SK-N-SH (cell line): ENCODE results near the gene PARVB. TPM values are rescaled to one million over a fixed set of nuclear protein-coding genes. Genes with fewer than 3 reads are reported as not detected.

Experiments
- CTCF ChIA-PET: fragments of 300-600, 350-600 bp; formaldehyde crosslinking; extraction: SDS; loops from one replicate; lab custom pipeline; 2021; lab: Yijun Ruan, JAX
- POLR2A ChIA-PET: fragments of 350-600 bp; sonication (Branson Sonifier 250); formaldehyde crosslinking; extraction: SDS; loops from one replicate; lab custom pipeline; 2020; ENCODE audit warnings: antibody characterized with exemption, inconsistent platforms; lab: Yijun Ruan, JAX
- DNase-seq: peaks from one replicate; pipeline ENCODE4 v3.0.0; 2012
- H2AFZ ChIP-seq: fragments of 200-600 bp; sonication (generic); 2 replicates; pipeline ENCODE4 v1.8.1; 2016; ENCODE audit warnings: antibody characterized with exemption, mild to moderate bottlenecking, low read depth
- H3F3A ChIP-seq: fragments of 200-600 bp; sonication (generic); replicated peaks from 2 replicates; pipeline ENCODE3; 2016; ENCODE audit warnings: antibody characterized with exemption, mild to moderate bottlenecking; ENCODE audit not compliant: insufficient read depth
- H3K27ac ChIP-seq, 2 experiments: fragments of 200-500 bp in 1 of 2; fragments of 200-600 bp in 1 of 2; sonication (Bioruptor generic) in 1 of 2; sonication (generic), shearing (Covaris generic) in 1 of 2; 2 replicates each; pipeline versions ENCODE4 v1.5.1 to v1.6.1; 2014 to 2016; ENCODE audit warnings: low read depth in 2 of 2, inconsistent platforms in 1 of 2, low read length in 1 of 2, mild to moderate bottlenecking in 1 of 2, mixed read lengths in 1 of 2
- H3K27me3 ChIP-seq: fragments of 200-600 bp; sonication (generic), shearing (Covaris generic); 2 replicates; pipeline ENCODE4 v1.6.1; 2016; ENCODE audit warnings: mixed run types; ENCODE audit not compliant: insufficient read depth
- H3K36me3 ChIP-seq, 2 experiments: fragments of 200-500 bp in 1 of 2; fragments of 200-600 bp in 1 of 2; sonication (Bioruptor generic) in 1 of 2; sonication (generic) in 1 of 2; replicated peaks in 1 of 2; 2 replicates each; pipeline versions ENCODE3 to v1.5.1; 2014 to 2016; ENCODE audit warnings: low read length in 1 of 2, mild to moderate bottlenecking in 1 of 2; ENCODE audit not compliant: insufficient read depth in 2 of 2, control insufficient read depth in 1 of 2
- H3K4me1 ChIP-seq, 2 experiments: fragments of 200-500 bp in 1 of 2; fragments of 200-600 bp in 1 of 2; sonication (Bioruptor generic) in 1 of 2; sonication (generic), shearing (Covaris generic) in 1 of 2; 2 replicates each; pipeline versions ENCODE4 v1.5.1 to v1.6.1; 2014 to 2016; ENCODE audit warnings: low read depth in 1 of 2, low read length in 1 of 2, mixed run types in 1 of 2; ENCODE audit not compliant: insufficient read depth in 2 of 2, control insufficient read depth in 1 of 2
- H3K4me2 ChIP-seq: fragments of 200-600 bp; sonication (generic), shearing (Covaris generic); 2 replicates; pipeline ENCODE4 v1.6.1; 2017; ENCODE audit warnings: mixed run types
- H3K4me3 ChIP-seq, 2 experiments: fragments of 200-500 bp in 1 of 2; fragments of 200-600 bp in 1 of 2; sonication (Bioruptor generic) in 1 of 2; sonication (generic), shearing (Covaris generic) in 1 of 2; 2 replicates each; pipeline versions ENCODE4 v1.5.1 to v1.8.1; 2014 to 2016; ENCODE audit warnings: low read depth in 2 of 2, inconsistent platforms in 1 of 2, low read length in 1 of 2, mild to moderate bottlenecking in 1 of 2, mixed read lengths in 1 of 2, moderate library complexity in 1 of 2
- H3K79me2 ChIP-seq: fragments of 200-600 bp; sonication (generic); 2 replicates; pipeline ENCODE4 v1.8.1; 2017; ENCODE audit warnings: mild to moderate bottlenecking; ENCODE audit not compliant: insufficient read depth
- H3K9ac ChIP-seq: fragments of 200-600 bp; sonication (generic); 2 replicates; pipeline ENCODE4 v1.6.1; 2017; ENCODE audit warnings: mixed run types
- H3K9me2 ChIP-seq: fragments of 200-600 bp; sonication (generic); 2 replicates; pipeline ENCODE4 v1.6.1; 2017; ENCODE audit warnings: mixed run types
- H3K9me3 ChIP-seq: fragments of 200-600 bp; sonication (generic); 2 replicates; pipeline ENCODE4 v1.6.1; 2017; ENCODE audit warnings: mixed run types, mild to moderate bottlenecking, moderate library complexity
- H4K20me1 ChIP-seq: fragments of 200-600 bp; sonication (generic); 2 replicates; pipeline ENCODE4 v1.6.1; 2017; ENCODE audit warnings: mild to moderate bottlenecking, mixed run types; ENCODE audit not compliant: insufficient read depth
- ELF1 ChIP-seq: IDR thresholded peaks from 2 replicates; pipeline ENCODE4 v1.4.0; 2012
- FOXM1 ChIP-seq: IDR thresholded peaks from 2 replicates; pipeline ENCODE4 v1.4.0; 2012; ENCODE audit warnings: low read depth, mild to moderate bottlenecking
- MXI1 ChIP-seq: IDR thresholded peaks from 2 replicates; pipeline ENCODE4 v1.6.1; 2012; ENCODE audit warnings: mild to moderate bottlenecking, low read depth, low read length, improper control_type of control experiment
- NRF1 ChIP-seq: IDR thresholded peaks from 2 replicates; pipeline ENCODE4 v1.6.1; 2012; ENCODE audit warnings: low read depth, mild to moderate bottlenecking, low read length
- RAD21 ChIP-seq: IDR thresholded peaks from 2 replicates; pipeline ENCODE4 v1.6.1; 2012; ENCODE audit warnings: mild to moderate bottlenecking, low read length
- RFX5 ChIP-seq: IDR thresholded peaks from 2 replicates; pipeline ENCODE4 v1.6.1; 2012; ENCODE audit warnings: mild to moderate bottlenecking, improper control_type of control experiment, low read length
- RXRA ChIP-seq: IDR thresholded peaks from 2 replicates; pipeline ENCODE4 v1.4.0; 2012; ENCODE audit warnings: low read depth, mild to moderate bottlenecking, borderline replicate concordance
- SIN3A ChIP-seq: IDR thresholded peaks from 2 replicates; pipeline ENCODE4 v1.6.1; 2012; ENCODE audit warnings: low read depth, mild to moderate bottlenecking, low read length, moderate library complexity, borderline replicate concordance
- SMC3 ChIP-seq: IDR thresholded peaks from 2 replicates; pipeline ENCODE4 v1.6.1; 2012; ENCODE audit warnings: low read depth, low read length, improper control_type of control experiment
- TCF12 ChIP-seq: IDR thresholded peaks from 2 replicates; pipeline ENCODE4 v1.4.0; 2012
- TEAD4 ChIP-seq: IDR thresholded peaks from 2 replicates; pipeline ENCODE4 v1.4.0; 2012; ENCODE audit warnings: mild to moderate bottlenecking, borderline replicate concordance; ENCODE audit not compliant: insufficient read depth
- YY1 ChIP-seq: IDR thresholded peaks from 2 replicates; pipeline ENCODE4 v1.4.0; 2012; ENCODE audit warnings: low read depth, mild to moderate bottlenecking
- WGBS: methylation state at CpG from one replicate; pipeline ENCODE4 v1.1.6; 2017; ENCODE audit warnings: low lambda C conversion rate; 5-methylcytosine and 5-hydroxymethylcytosine counted together
- polyA plus RNA-seq, 3 experiments: library from polyadenylated mRNA; depleted of rRNA; stranded (reverse); fragments of >200 nt; gene quantifications; 2 replicates each; pipeline ENCODE4 v1.2.3, GENCODE V29; 2012
- TF ChIP-seq, protein P1 (sequence below): fragments of 150-350 bp; IDR thresholded peaks from 2 replicates; pipeline ENCODE4 v1.6.1; 2017; ENCODE audit warnings: antibody characterized with exemption, low read length, low read depth, borderline replicate concordance
- TF ChIP-seq, protein P2 (sequence below): IDR thresholded peaks from 2 replicates; pipeline ENCODE4 v1.6.1; 2012; ENCODE audit warnings: mild to moderate bottlenecking, low read depth, low read length, moderate library complexity
- TF ChIP-seq, protein P3 (sequence below): IDR thresholded peaks from 2 replicates; pipeline ENCODE4 v1.4.0; 2012; ENCODE audit warnings: low read depth, borderline replicate concordance
- TF ChIP-seq, protein P4 (sequence below): IDR thresholded peaks from 2 replicates; pipeline ENCODE4; 2012
- TF ChIP-seq, protein P5 (sequence below): IDR thresholded peaks from 2 replicates; pipeline ENCODE4 v1.4.0; 2012; ENCODE audit warnings: low read depth
- TF ChIP-seq, protein P6 (sequence below): fragments of 200-600 bp; sonication (generic); IDR thresholded peaks from 2 replicates; pipeline ENCODE4 v1.6.1; 2017; ENCODE audit warnings: antibody characterized with exemption, mild to moderate bottlenecking, moderate library complexity
- TF ChIP-seq, protein P7 (sequence below): fragments of 150-350 bp; IDR thresholded peaks from 2 replicates; pipeline ENCODE4 v1.6.1; 2016; ENCODE audit warnings: mild to moderate bottlenecking, low read depth, low read length

Gene PARVB
- polyA plus RNA-seq, 1 of the 3 experiments (the other 2 are of a cell fraction) = 87.8 TPM

DNA sequence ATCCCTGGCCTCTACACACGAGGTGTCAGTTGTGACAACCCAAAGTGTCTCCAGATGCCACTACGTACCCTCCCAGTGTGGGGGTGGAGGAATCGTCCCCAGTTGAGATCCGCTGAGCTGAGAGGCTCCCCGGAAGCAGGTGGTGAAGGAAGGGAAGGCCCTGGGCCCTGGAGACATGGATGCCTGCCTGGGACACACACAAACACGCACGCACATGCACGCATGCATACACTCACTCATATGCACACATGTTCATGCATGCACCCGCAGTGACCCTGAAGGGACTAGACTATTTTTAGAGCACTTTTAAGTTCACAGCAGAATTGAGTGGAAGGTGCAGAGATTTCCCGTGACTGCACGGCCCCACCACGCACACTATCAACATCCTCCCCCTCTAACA lies 50.9 kb downstream of the PARVB start (continued):
- no peak for TF ChIP-seq TCF12
- no peak for TF ChIP-seq NRF1
- TF ChIP-seq SMC3 = no peak

DNA sequence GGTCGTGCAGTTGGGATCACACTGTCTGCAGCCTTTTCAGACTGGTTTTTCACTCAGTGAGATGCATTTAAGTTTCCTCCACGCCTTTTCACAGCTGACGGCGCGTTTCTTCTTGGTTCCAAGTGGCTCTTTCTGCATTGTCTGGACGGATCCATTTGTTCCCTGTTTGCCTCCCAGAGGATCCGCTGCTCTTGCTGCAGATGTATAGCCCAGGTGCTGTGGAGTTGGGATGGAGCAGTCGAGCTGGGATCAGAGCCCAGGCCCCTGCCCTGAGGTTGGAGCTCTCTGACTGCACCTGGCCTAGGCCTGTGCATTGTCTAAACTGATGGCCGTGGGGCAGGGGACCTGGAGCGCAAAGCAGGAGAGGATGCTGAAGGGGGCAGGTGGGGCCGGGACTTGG lies 51.6 kb downstream of the PARVB start:
- no peaks in the 10 kb centered on the region for H3F3A ChIP-seq
- ChIA-PET CTCF (interaction anchor here (1.4 to 2.9 kb wide), 2 partner anchors 83 to 550 kb away, joined by 3 to 22 read pairs; no protein-coding TSS in a partner anchor), POLR2A (no interaction called here)

More for the DNA sequence above, 51.6 kb downstream of the PARVB start:
- H3K9me2 ChIP-seq = no peaks in the 10 kb centered on the region
- no peak for DNase-seq
- H3K27me3 ChIP-seq = no peaks in the 10 kb centered on the region
- H3K9ac ChIP-seq = no peak overlapping the region
- no peaks in the 10 kb centered on the region for H3K79me2 ChIP-seq
- H3K4me2 ChIP-seq = no peak overlapping the region
- H3K27ac ChIP-seq = no peak overlapping the region
- H3K4me1 ChIP-seq = peaks cover 0 to 13% of the 10 kb centered on the region in 2 experiments; a peak in 1 of 4 replicates
- no peaks in the 10 kb centered on the region for H3K36me3 ChIP-seq
- WGBS = 91% methylated on average over 8 of the region's 11 CpGs
- no peaks in the 10 kb centered on the region for H3K9me3 ChIP-seq
- H3K4me3 ChIP-seq = no peak overlapping the region
- H2AFZ ChIP-seq = no peak overlapping the region
- TF ChIP-seq RXRA = no peak
- TF ChIP-seq TEAD4 = no peak
- TF ChIP-seq RFX5 = no peak
- no peak for TF ChIP-seq SMC3
- TF ChIP-seq, protein P1, sequence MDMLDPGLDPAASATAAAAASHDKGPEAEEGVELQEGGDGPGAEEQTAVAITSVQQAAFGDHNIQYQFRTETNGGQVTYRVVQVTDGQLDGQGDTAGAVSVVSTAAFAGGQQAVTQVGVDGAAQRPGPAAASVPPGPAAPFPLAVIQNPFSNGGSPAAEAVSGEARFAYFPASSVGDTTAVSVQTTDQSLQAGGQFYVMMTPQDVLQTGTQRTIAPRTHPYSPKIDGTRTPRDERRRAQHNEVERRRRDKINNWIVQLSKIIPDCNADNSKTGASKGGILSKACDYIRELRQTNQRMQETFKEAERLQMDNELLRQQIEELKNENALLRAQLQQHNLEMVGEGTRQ = no peak
- TF ChIP-seq, protein P2, sequence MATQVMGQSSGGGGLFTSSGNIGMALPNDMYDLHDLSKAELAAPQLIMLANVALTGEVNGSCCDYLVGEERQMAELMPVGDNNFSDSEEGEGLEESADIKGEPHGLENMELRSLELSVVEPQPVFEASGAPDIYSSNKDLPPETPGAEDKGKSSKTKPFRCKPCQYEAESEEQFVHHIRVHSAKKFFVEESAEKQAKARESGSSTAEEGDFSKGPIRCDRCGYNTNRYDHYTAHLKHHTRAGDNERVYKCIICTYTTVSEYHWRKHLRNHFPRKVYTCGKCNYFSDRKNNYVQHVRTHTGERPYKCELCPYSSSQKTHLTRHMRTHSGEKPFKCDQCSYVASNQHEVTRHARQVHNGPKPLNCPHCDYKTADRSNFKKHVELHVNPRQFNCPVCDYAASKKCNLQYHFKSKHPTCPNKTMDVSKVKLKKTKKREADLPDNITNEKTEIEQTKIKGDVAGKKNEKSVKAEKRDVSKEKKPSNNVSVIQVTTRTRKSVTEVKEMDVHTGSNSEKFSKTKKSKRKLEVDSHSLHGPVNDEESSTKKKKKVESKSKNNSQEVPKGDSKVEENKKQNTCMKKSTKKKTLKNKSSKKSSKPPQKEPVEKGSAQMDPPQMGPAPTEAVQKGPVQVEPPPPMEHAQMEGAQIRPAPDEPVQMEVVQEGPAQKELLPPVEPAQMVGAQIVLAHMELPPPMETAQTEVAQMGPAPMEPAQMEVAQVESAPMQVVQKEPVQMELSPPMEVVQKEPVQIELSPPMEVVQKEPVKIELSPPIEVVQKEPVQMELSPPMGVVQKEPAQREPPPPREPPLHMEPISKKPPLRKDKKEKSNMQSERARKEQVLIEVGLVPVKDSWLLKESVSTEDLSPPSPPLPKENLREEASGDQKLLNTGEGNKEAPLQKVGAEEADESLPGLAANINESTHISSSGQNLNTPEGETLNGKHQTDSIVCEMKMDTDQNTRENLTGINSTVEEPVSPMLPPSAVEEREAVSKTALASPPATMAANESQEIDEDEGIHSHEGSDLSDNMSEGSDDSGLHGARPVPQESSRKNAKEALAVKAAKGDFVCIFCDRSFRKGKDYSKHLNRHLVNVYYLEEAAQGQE = no peak
- no peak for TF ChIP-seq SIN3A
- TF ChIP-seq FOXM1 = no peak
- TF ChIP-seq, protein P3, sequence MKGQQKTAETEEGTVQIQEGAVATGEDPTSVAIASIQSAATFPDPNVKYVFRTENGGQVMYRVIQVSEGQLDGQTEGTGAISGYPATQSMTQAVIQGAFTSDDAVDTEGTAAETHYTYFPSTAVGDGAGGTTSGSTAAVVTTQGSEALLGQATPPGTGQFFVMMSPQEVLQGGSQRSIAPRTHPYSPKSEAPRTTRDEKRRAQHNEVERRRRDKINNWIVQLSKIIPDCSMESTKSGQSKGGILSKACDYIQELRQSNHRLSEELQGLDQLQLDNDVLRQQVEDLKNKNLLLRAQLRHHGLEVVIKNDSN = no peak
- TF ChIP-seq, protein P4, sequence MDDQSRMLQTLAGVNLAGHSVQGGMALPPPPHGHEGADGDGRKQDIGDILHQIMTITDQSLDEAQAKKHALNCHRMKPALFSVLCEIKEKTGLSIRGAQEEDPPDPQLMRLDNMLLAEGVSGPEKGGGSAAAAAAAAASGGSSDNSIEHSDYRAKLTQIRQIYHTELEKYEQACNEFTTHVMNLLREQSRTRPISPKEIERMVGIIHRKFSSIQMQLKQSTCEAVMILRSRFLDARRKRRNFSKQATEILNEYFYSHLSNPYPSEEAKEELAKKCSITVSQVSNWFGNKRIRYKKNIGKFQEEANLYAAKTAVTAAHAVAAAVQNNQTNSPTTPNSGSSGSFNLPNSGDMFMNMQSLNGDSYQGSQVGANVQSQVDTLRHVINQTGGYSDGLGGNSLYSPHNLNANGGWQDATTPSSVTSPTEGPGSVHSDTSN = no peak
- no peak for TF ChIP-seq YY1
- no peak for TF ChIP-seq RAD21
- no peak for TF ChIP-seq MXI1
- TF ChIP-seq, protein P5, sequence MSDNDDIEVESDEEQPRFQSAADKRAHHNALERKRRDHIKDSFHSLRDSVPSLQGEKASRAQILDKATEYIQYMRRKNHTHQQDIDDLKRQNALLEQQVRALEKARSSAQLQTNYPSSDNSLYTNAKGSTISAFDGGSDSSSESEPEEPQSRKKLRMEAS = no peak
- TF ChIP-seq, protein P6, sequence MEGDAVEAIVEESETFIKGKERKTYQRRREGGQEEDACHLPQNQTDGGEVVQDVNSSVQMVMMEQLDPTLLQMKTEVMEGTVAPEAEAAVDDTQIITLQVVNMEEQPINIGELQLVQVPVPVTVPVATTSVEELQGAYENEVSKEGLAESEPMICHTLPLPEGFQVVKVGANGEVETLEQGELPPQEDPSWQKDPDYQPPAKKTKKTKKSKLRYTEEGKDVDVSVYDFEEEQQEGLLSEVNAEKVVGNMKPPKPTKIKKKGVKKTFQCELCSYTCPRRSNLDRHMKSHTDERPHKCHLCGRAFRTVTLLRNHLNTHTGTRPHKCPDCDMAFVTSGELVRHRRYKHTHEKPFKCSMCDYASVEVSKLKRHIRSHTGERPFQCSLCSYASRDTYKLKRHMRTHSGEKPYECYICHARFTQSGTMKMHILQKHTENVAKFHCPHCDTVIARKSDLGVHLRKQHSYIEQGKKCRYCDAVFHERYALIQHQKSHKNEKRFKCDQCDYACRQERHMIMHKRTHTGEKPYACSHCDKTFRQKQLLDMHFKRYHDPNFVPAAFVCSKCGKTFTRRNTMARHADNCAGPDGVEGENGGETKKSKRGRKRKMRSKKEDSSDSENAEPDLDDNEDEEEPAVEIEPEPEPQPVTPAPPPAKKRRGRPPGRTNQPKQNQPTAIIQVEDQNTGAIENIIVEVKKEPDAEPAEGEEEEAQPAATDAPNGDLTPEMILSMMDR = no peak
- TF ChIP-seq, protein P7, sequence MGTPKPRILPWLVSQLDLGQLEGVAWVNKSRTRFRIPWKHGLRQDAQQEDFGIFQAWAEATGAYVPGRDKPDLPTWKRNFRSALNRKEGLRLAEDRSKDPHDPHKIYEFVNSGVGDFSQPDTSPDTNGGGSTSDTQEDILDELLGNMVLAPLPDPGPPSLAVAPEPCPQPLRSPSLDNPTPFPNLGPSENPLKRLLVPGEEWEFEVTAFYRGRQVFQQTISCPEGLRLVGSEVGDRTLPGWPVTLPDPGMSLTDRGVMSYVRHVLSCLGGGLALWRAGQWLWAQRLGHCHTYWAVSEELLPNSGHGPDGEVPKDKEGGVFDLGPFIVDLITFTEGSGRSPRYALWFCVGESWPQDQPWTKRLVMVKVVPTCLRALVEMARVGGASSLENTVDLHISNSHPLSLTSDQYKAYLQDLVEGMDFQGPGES = no peak
- no peak for TF ChIP-seq ELF1
- no peaks in the 10 kb centered on the region for H4K20me1 ChIP-seq
